PFSK-1 (cell line): ENCODE results near the gene KCNQ4.

ENCODE experiments used
- REST ChIP-seq, 2 experiments: IDR thresholded peaks; 2 replicates each; pipeline versions ENCODE4 v1.6.1 to v1.8.0; 2011 to 2012; ENCODE audit warnings: low read depth in 2 of 2, low read length in 2 of 2, control low read depth in 1 of 2, inconsistent platforms in 1 of 2, mild to moderate bottlenecking in 1 of 2, moderate library complexity in 1 of 2; ENCODE audit not compliant: insufficient read depth in 1 of 2
- SIN3A ChIP-seq: IDR thresholded peaks from 2 replicates; pipeline ENCODE4 v1.6.1; 2012; ENCODE audit warnings: mild to moderate bottlenecking, low read length, moderate library complexity, borderline replicate concordance; ENCODE audit not compliant: insufficient read depth
- TAF1 ChIP-seq: IDR thresholded peaks from 2 replicates; pipeline ENCODE4 v1.6.1; 2012; ENCODE audit warnings: low read length, control low read depth, borderline replicate concordance; ENCODE audit not compliant: insufficient read depth

GRCh38 chr1:40878906-40879305, 95.3 kb downstream of the KCNQ4 start:
- TF ChIP-seq SIN3A = no peak
- TF ChIP-seq REST (IDR thresholded peaks at IDR 0.05; ENCODE audit: insufficient read depth in 1 of 2, low read depth in 2 of 2, low read length in 2 of 2) = no peak
- no peak for TF ChIP-seq TAF1
